Duodenal mucosa (tissue), 2 donors: Measurements from ENCODE around the gene CEP89.

Experiments used
- H3K27ac ChIP-seq: one replicate; pipeline ENCODE4 v1.7.0; 2013; ENCODE audit warnings: low read depth, low read length
- H3K27me3 ChIP-seq, 2 donors: one replicate each; pipeline ENCODE4 v1.7.0; 2013; ENCODE audit warnings: low read length in 2 of 2, control low read depth in 1 of 2; ENCODE audit not compliant: insufficient read depth in 2 of 2, control insufficient read depth in 1 of 2
- H3K36me3 ChIP-seq, 2 donors: one replicate each; pipeline ENCODE4 v1.7.0; 2013; ENCODE audit warnings: low read length in 2 of 2, control low read depth in 1 of 2; ENCODE audit not compliant: insufficient read depth in 2 of 2, control insufficient read depth in 1 of 2
- H3K4me1 ChIP-seq, 2 donors: one replicate each; pipeline ENCODE4 v1.7.0; 2013; ENCODE audit warnings: low read length in 2 of 2, control low read depth in 1 of 2; ENCODE audit not compliant: insufficient read depth in 2 of 2, control insufficient read depth in 1 of 2
- H3K4me3 ChIP-seq, 2 donors: one replicate each; pipeline ENCODE4 v1.7.0; 2013; ENCODE audit warnings: low read length in 2 of 2, low read depth in 1 of 2
- H3K9ac ChIP-seq, 2 donors: one replicate each; pipeline ENCODE4 v1.7.0; 2013; ENCODE audit warnings: low read length in 2 of 2, low read depth in 1 of 2
- H3K9me3 ChIP-seq, 2 donors: one replicate each; pipeline ENCODE4 v1.7.0; 2013; ENCODE audit warnings: low read length in 2 of 2, control low read depth in 1 of 2; ENCODE audit not compliant: control insufficient read depth in 1 of 2

The CEP89 gene

DNA sequence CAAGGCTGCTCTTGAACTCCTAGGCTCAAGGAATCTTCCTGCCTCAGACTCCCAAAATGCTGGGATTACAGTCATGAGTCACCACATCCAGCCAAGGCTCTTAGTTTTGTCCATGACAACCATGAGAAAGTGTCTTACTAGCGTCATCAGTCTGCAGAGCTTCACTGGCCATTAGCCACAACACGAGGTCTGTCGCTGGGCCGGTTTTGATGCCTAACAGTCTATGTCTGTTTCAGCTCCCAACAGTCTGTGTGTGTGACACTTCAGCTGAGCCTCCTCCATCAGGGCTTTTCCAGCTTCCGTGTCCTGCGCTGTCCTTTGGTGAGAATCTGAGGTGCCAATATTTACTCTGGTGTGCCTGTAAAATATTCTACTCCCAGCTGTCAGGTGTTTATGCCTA, 47.6 kb downstream of the CEP89 start:
- Histone ChIP-seq H3K36me3 (peaks cover 6 to 21% of the 10 kb centered on the region in 2 donors), H3K27me3 (no peaks in the 10 kb centered on the region), H3K9ac (no peak overlapping the region), H3K27ac (no peak overlapping the region), H3K4me3 (no peak overlapping the region), H3K9me3 (peaks cover 7 to 8% of the 10 kb centered on the region in 2 donors), H3K4me1 (no peaks in the 10 kb centered on the region)

DNA sequence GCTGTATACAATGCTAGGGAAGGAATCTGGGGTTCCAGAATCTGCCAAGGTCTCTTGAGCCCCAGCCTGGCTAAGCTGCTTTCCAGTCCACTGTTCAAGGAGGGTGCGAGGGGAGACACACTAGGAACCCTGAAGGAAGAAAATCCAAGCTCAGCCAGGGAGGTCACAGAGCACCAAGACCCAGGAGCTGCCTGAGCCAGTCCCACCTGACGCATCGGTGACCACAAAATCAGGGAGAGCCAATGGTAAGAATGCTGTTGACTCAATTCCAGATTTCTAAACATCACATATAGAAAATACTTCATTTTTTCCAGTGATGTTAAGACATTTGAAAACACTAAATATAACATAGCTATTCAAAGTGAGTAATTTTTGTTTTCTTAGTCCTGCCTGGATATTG, 50.1 kb downstream of the CEP89 start:
- no peak overlapping the region for H3K9ac ChIP-seq
- peaks cover 6 to 25% of the 10 kb centered on the region in 2 donors for H3K36me3 ChIP-seq
- no peak overlapping the region for H3K27ac ChIP-seq
- H3K9me3 ChIP-seq: no peaks in the 10 kb centered on the region
- H3K27me3 ChIP-seq: no peaks in the 10 kb centered on the region
- H3K4me3 ChIP-seq: no peak overlapping the region
- H3K4me1 ChIP-seq: no peaks in the 10 kb centered on the region

DNA sequence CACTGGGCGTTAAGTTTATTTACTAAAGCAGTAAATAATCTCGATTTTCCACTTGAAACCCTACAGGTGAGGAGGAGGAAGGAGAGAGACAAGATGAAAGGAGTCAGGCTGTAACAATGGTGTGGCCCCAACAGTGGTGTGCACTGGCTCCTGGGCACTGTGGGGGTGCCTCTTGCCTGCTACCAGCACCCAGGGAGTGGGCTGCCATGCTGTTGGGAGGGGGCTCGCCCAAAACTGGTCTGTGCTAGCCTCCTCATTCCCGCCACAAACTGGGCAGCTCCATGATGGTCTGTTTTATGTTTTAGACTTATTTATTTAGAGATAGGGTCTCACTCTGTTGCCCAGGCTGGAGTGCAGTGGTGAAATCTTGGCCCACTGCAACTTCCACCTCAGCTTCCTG, 52.4 kb downstream of the CEP89 start:
- peaks cover 6 to 22% of the 10 kb centered on the region in 2 donors for H3K36me3 ChIP-seq
- no peaks in the 10 kb centered on the region for H3K4me1 ChIP-seq

DNA sequence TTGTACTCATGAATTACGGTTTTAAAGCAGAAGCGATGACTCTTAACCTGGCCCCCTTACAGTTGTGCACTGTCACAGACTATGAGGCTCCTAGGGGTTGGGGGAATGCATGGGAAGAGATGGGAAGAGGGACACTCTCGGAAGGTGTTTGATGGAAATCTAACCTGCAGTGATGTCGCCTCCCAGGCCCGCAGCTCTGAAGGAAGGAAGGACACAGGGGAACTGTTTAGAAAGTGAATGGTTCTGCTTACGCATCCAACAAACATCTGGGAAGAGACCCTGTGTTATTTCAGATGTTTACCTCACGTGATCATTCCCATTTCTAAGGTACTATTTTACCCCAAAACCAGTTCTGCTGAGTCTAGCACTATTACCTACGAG, 54.2 kb downstream of the CEP89 start:
- H3K4me1 ChIP-seq: no peaks in the 10 kb centered on the region
- no peaks in the 10 kb centered on the region for H3K27me3 ChIP-seq
- no peak overlapping the region for H3K4me3 ChIP-seq
- H3K9ac ChIP-seq: no peak overlapping the region
- peaks cover 6 to 12% of the 10 kb centered on the region in 2 donors for H3K36me3 ChIP-seq
- H3K9me3 ChIP-seq: no peaks in the 10 kb centered on the region
- no peak overlapping the region for H3K27ac ChIP-seq

More for the DNA sequence above, 52.4 kb downstream of the CEP89 start:
- H3K27me3 ChIP-seq: no peaks in the 10 kb centered on the region
- no peak overlapping the region for H3K9ac ChIP-seq
- no peak overlapping the region for H3K27ac ChIP-seq
- H3K4me3 ChIP-seq: no peak overlapping the region
- H3K9me3 ChIP-seq: no peaks in the 10 kb centered on the region

DNA sequence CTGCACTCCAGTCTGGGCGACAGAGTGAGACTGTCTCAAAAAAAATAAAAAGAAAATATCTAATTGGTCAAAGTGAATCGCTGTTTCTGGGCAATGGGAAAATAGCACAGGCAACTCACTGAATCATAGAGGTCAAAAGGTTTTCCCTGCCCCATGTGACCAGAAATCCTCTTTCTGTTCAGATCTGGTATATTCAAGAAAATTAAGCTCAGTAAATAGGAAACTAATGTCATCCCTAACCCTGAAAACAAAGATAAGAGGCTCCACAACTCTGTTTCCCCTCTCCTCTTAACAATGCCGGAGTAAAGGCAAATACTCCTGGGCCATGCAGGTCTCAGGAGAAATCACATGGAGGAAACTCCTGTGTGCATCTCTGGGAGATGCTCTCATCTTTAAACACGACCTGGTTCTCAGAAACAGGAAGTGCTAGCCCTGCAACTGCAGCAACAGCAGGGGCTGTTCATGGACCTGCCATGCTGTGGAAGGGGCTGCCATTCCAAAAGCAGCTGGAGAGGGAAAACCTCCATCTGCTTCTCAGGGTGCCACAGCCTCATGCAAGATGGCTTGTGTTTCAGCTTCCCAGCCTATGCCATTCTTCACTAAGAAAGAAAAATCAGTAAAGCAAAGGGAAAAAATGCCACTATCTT, 54.7 kb downstream of the CEP89 start:
- Histone ChIP-seq H3K27me3 (no peaks in the 10 kb centered on the region), H3K9ac (no peak overlapping the region), H3K4me3 (no peak overlapping the region), H3K9me3 (no peaks in the 10 kb centered on the region), H3K27ac (no peak overlapping the region), H3K36me3 (peaks cover 6 to 12% of the 10 kb centered on the region in 2 donors), H3K4me1 (no peaks in the 10 kb centered on the region)

DNA sequence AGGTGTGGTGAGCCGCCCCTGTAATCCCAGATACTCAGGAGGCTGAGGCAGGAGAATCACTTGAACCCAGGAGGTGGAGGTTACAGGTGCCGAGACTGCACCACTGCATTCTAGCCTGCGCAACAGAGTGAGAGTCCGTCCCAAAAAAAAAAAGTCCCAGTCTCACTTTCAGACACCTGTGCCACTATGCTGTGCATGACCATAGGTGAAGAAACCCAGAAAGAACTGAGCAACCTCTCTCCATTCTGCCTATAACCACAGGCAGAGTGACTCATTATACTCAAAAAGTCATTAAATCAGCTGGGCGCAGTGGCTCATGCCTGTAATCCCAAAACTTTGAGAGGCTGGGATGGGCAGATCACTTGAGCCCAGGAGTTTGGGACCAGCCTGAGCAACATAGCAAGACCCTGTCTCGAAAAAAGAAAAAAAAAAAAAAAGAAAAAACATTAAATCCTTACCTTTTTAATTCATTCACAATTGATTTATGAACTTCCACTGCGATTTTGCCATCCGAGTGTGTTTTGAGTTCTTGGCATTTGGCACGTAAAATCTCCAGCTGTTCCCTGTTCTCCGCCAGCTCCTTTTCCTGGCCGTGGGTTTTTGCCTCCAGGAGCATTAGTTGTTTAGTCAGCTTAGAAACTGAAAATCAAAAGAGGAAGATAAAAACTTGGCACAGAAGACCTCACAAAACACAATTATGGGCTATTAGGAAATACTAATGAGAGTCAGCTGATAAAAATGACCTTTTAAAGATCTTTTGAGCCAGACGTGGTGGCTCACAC, 56.7 kb downstream of the CEP89 start:
- H3K36me3 ChIP-seq: peaks cover 6 to 12% of the 10 kb centered on the region in 2 donors
- no peak overlapping the region for H3K27ac ChIP-seq
- H3K9me3 ChIP-seq: no peaks in the 10 kb centered on the region
- no peak overlapping the region for H3K9ac ChIP-seq
- H3K4me1 ChIP-seq: no peaks in the 10 kb centered on the region
- H3K4me3 ChIP-seq: no peak overlapping the region
- no peaks in the 10 kb centered on the region for H3K27me3 ChIP-seq

DNA sequence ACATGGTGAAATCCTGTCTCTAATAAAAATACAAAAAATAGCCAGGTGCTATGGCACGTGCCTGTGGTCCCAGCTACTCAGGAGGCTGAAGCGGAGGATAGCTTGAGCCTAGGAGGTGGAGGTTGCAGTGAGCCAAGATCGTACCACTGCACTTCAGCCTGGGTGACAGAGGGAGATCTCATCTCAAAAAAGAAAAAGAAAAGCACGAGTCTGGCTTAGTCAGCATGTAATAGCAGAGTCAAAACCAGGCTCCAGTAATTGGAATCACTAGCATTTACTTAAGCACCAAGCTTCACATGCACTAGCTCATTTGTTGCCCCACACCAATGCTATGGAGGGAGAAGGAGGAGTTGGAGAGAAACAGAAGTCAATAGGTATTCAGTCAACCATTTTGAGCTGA, 60.3 kb downstream of the CEP89 start:
- Histone ChIP-seq H3K27me3 (no peaks in the 10 kb centered on the region), H3K36me3 (peaks cover 0 to 19% of the 10 kb centered on the region in 2 donors), H3K9me3 (no peaks in the 10 kb centered on the region), H3K9ac (no peak overlapping the region), H3K4me1 (no peaks in the 10 kb centered on the region), H3K4me3 (no peak overlapping the region), H3K27ac (no peak overlapping the region)

DNA sequence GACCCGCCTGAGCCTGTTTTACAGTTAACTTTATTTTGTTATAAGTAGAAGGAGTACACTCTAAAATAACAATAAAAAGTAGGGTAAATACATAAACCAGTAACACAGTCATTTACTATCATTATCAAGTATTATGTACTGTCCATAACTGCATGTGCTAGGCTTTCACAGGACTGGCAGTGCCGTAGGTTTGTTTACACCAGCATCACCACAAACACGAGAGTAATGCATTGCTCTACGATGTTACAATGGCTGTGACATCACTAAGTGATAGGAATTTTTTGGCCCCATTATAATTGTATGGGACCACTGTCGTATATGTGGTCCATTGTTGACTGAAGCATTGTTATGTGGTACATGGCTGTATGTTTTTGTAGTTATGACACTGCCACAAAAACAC, 60.9 kb downstream of the CEP89 start:
- H3K27me3 ChIP-seq: no peaks in the 10 kb centered on the region
- peaks cover 0 to 19% of the 10 kb centered on the region in 2 donors for H3K36me3 ChIP-seq

DNA sequence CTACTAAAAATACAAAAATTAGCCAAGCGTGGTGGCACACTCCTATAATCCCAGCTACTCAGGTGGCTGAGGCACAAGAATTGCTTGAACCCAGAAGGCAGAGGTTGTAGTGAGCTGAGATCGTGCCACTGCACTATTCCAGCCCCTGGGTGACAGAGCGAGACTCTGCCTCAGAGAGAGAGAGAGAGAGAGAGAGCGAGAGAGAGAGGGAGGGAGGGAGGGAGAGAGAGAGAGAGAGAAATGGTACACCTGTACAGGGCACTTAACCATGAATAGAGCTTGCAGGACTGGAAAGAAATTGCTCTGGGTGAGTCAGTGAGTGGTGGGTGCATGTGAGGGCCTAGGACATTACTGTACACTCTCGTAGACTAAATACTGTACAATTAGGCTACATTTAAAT, 61.7 kb downstream of the CEP89 start:
- no peak overlapping the region for H3K4me3 ChIP-seq
- H3K9ac ChIP-seq: no peak overlapping the region
- H3K27ac ChIP-seq: no peak overlapping the region
- peaks cover 0 to 19% of the 10 kb centered on the region in 2 donors for H3K36me3 ChIP-seq
- H3K27me3 ChIP-seq: no peaks in the 10 kb centered on the region
- no peaks in the 10 kb centered on the region for H3K9me3 ChIP-seq
- no peaks in the 10 kb centered on the region for H3K4me1 ChIP-seq

More for the DNA sequence above, 60.9 kb downstream of the CEP89 start:
- Histone ChIP-seq H3K4me3 (no peak overlapping the region), H3K9me3 (no peaks in the 10 kb centered on the region), H3K4me1 (no peaks in the 10 kb centered on the region), H3K27ac (no peak overlapping the region), H3K9ac (no peak overlapping the region)

DNA sequence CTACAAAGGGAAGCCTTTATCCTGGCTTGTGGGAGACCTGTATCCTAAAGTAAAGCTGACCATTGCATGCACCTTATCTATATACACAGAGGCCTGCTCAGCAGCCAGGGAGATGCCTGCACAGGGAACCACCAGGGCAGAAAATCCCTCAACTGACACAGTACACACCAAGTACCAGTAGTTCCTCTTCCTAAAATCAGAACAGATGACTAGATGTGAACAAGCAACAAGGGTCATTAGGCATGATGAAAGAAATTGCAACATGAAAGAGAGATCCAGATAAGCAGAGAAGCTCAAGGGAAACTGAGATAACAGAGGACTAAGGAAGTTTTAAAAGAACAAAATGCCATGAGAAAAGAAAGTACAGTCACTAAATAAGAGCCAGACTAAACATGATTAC, 62.5 kb downstream of the CEP89 start:
- peaks cover 0 to 14% of the 10 kb centered on the region in 2 donors for H3K36me3 ChIP-seq

More for the DNA sequence above, 62.5 kb downstream of the CEP89 start:
- Histone ChIP-seq H3K27me3 (no peaks in the 10 kb centered on the region), H3K9ac (no peak overlapping the region), H3K4me3 (no peak overlapping the region), H3K4me1 (no peaks in the 10 kb centered on the region), H3K9me3 (no peaks in the 10 kb centered on the region), H3K27ac (no peak overlapping the region)
